Fibroblast of skin of back (primary cell): Measurements from ENCODE around the gene ANK3.

Experiments used
- DNase-seq: peaks from one replicate; pipeline ENCODE4 v3.0.0-alpha.2; 2013

Gene ANK3

GRCh38 chr10:60341969-60342368 is 47.7 kb downstream of the ANK3 start:
- DNase-seq = no peak

GRCh38 chr10:60340973-60341372 is 48.7 kb downstream of the ANK3 start:
- DNase-seq = no peak

GRCh38 chr10:60339757-60340156 is 49.9 kb downstream of the ANK3 start:
- no peak for DNase-seq

GRCh38 chr10:60338786-60339185 is 50.9 kb downstream of the ANK3 start:
- no peak for DNase-seq

- DNase-seq = no peak
Measured at GRCh38 chr10:60338002-60338564, 51.6 kb downstream of the ANK3 start.

- DNase-seq = peak; percentile 32
Measured at GRCh38 chr10:60336901-60337630, 52.6 kb downstream of the ANK3 start.

GRCh38 chr10:60335708-60336107 is 54.0 kb downstream of the ANK3 start:
- no peak for DNase-seq

GRCh38 chr10:60334991-60335390 is 54.7 kb downstream of the ANK3 start:
- peak; percentile 80 for DNase-seq

GRCh38 chr10:60332371-60332770 is 57.3 kb downstream of the ANK3 start:
- no peak for DNase-seq

- DNase-seq = no peak
Measured at GRCh38 chr10:60331886-60332285, 57.8 kb downstream of the ANK3 start.

GRCh38 chr10:60323162-60323561 is 66.5 kb downstream of the ANK3 start:
- DNase-seq = no peak

GRCh38 chr10:60320666-60321065 is 69.0 kb downstream of the ANK3 start:
- no peak for DNase-seq

- no peak for DNase-seq
Measured at GRCh38 chr10:60316029-60316428, 73.6 kb downstream of the ANK3 start.

GRCh38 chr10:60315311-60315710 is 74.4 kb downstream of the ANK3 start:
- DNase-seq = no peak

- peak; percentile 79 for DNase-seq
Measured at GRCh38 chr10:60314069-60314940, 75.4 kb downstream of the ANK3 start.

GRCh38 chr10:60313589-60313952 is 76.1 kb downstream of the ANK3 start:
- no peak for DNase-seq

GRCh38 chr10:60312818-60313588 is 76.7 kb downstream of the ANK3 start:
- peak; percentile 83 for DNase-seq

- DNase-seq = no peak
Measured at GRCh38 chr10:60311821-60312220, 77.9 kb downstream of the ANK3 start.

- no peak for DNase-seq
Measured at GRCh38 chr10:60310740-60311139, 78.9 kb downstream of the ANK3 start.

GRCh38 chr10:60309891-60310290 is 79.8 kb downstream of the ANK3 start:
- no peak for DNase-seq

- no peak for DNase-seq
Measured at GRCh38 chr10:60309371-60309770, 80.3 kb downstream of the ANK3 start.

GRCh38 chr10:60305380-60305892 is 84.2 kb downstream of the ANK3 start:
- peak; percentile 70 for DNase-seq
